PFSK-1 (cell line): Measurements from ENCODE around the gene N4BP2.

Experiments
- FOXP2 ChIP-seq: optimal IDR thresholded peaks from 2 replicates; pipeline ENCODE3; 2011; ENCODE audit warnings: borderline replicate concordance, control low read depth, inconsistent platforms; ENCODE audit not compliant: insufficient read depth; ENCODE audit errors: extremely low read length, extremely low read depth
- POLR2AphosphoS5 ChIP-seq: IDR thresholded peaks from 2 replicates; pipeline ENCODE4 v1.6.1; 2012; ENCODE audit warnings: low read depth, mild to moderate bottlenecking, control low read depth, low read length, moderate library complexity
- SIN3A ChIP-seq: IDR thresholded peaks from 2 replicates; pipeline ENCODE4 v1.6.1; 2012; ENCODE audit warnings: mild to moderate bottlenecking, low read length, moderate library complexity, borderline replicate concordance; ENCODE audit not compliant: insufficient read depth
- TAF1 ChIP-seq: IDR thresholded peaks from 2 replicates; pipeline ENCODE4 v1.6.1; 2012; ENCODE audit warnings: low read length, control low read depth, borderline replicate concordance; ENCODE audit not compliant: insufficient read depth
- TF ChIP-seq, protein P1 (sequence below), 2 experiments: IDR thresholded peaks; 2 replicates each; pipeline versions ENCODE4 v1.6.1 to v1.8.0; 2011 to 2012; ENCODE audit warnings: low read depth in 2 of 2, low read length in 2 of 2, control low read depth in 1 of 2, inconsistent platforms in 1 of 2, mild to moderate bottlenecking in 1 of 2, moderate library complexity in 1 of 2; ENCODE audit not compliant: insufficient read depth in 1 of 2

N4BP2 gene

GRCh38 chr4:40192114-40193015, 135.7 kb downstream of the N4BP2 start:
- TF ChIP-seq SIN3A = no peak
- TF ChIP-seq FOXP2 = no peak
- TF ChIP-seq TAF1 = no peak

DNA sequence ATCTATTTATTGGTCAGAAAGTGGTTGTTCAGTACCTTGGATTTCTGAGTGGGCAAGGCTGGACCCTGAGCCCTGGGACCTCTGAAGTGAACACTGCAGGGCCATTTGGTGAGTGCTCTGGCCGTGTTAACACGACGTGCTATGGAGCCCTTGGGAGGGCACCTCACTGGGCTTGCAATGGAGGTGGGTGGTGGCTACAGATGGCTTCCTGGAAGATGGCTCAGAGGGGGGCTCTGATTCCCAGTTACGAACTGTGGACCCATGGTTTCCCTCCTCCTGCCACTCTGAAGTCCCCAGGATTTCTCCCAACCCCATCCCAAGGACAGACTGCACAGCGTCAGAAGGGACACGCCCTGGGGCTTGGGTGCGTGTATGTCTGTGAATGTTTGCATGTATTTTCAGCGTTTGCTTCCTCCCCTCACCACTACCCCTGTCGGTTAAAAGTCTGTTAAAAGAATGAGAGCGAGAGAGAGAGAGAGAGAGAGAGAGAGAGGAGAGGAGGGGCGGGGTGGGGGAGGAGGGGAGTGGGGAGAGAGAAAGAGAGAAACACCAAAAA, 136.4 kb downstream of the N4BP2 start:
- TF ChIP-seq, protein P1, sequence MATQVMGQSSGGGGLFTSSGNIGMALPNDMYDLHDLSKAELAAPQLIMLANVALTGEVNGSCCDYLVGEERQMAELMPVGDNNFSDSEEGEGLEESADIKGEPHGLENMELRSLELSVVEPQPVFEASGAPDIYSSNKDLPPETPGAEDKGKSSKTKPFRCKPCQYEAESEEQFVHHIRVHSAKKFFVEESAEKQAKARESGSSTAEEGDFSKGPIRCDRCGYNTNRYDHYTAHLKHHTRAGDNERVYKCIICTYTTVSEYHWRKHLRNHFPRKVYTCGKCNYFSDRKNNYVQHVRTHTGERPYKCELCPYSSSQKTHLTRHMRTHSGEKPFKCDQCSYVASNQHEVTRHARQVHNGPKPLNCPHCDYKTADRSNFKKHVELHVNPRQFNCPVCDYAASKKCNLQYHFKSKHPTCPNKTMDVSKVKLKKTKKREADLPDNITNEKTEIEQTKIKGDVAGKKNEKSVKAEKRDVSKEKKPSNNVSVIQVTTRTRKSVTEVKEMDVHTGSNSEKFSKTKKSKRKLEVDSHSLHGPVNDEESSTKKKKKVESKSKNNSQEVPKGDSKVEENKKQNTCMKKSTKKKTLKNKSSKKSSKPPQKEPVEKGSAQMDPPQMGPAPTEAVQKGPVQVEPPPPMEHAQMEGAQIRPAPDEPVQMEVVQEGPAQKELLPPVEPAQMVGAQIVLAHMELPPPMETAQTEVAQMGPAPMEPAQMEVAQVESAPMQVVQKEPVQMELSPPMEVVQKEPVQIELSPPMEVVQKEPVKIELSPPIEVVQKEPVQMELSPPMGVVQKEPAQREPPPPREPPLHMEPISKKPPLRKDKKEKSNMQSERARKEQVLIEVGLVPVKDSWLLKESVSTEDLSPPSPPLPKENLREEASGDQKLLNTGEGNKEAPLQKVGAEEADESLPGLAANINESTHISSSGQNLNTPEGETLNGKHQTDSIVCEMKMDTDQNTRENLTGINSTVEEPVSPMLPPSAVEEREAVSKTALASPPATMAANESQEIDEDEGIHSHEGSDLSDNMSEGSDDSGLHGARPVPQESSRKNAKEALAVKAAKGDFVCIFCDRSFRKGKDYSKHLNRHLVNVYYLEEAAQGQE (IDR thresholded peaks at IDR 0.05; ENCODE audit: insufficient read depth in 1 of 2, low read depth in 2 of 2, low read length in 2 of 2) = no peak
- TF ChIP-seq FOXP2 = no peak

DNA sequence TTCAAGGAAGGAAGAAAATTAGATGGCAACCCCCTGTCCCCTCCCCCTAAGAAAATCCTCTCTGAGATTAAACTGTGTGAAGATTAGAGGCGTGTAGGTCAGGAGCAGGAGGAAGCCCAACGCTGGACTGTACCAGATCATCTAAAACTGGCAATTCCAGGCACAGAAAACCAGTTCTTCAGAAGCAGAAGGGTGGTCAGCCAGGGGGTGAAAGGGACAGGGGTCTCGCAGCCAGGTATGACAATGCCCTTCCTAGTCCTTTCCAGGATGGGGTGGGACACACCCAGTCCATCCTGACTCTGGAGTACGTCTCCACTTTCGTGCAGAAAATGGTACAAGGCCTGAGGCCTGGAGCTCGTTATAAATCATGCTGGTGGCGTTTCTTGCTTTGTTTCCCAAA, 136.9 kb downstream of the N4BP2 start:
- no peak for TF ChIP-seq SIN3A
- no peak for TF ChIP-seq FOXP2
- TF ChIP-seq TAF1 = no peak
- no peak for TF ChIP-seq POLR2AphosphoS5
- TF ChIP-seq, protein P1 (IDR thresholded peaks at IDR 0.05; ENCODE audit: insufficient read depth in 1 of 2, low read depth in 2 of 2, low read length in 2 of 2) = no peak

DNA sequence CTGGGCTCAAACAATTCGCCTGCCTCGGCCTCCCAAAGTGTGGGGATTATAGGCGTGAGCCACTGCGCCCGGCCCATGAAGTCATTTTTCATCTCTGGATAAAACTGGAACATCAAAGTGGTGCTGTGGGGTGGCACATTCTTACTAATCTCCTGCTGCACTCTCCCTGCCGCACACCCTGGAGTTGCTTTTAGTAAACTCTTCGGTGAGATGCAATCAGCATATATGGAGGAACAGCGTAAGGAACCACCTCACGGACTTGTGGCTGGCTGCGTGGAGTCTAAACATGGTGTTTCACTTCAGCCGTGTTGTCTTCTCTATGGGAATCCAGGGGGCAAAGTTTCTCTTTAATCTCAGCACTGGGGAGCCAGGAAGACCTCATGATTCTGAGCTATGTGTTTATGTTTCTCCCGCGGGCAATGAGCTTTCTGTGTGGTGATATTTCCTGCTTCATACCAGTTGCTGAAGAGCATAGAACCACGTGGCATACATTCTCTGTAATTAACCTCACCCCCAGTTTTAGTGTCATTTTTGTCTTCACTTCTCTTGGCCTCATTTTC, 138.0 kb downstream of the N4BP2 start:
- TF ChIP-seq POLR2AphosphoS5 (no peak), FOXP2 (no peak)

- TF ChIP-seq FOXP2 = no peak
- TF ChIP-seq POLR2AphosphoS5 = no peak
- TF ChIP-seq SIN3A = no peak
- TF ChIP-seq TAF1 = no peak
- TF ChIP-seq, protein P1 (IDR thresholded peaks at IDR 0.05; ENCODE audit: insufficient read depth in 1 of 2, low read depth in 2 of 2, low read length in 2 of 2) = no peak
Observed at GRCh38 chr4:40195182-40196177, 138.8 kb downstream of the N4BP2 start.
